HepG2 (cell line): ENCODE results near the gene OPTN. TPM values are rescaled to one million over a fixed set of nuclear protein-coding genes. Genes with fewer than 3 reads are reported as not detected.

Experiments
- ATAC-seq: fragments of 200-7000 bp; cut with Tn5 transposase; 3 replicates; pipeline ENCODE4 v1.9.1; 2020; ENCODE audit warnings: mild to moderate bottlenecking, moderate library complexity
- BruUV-seq: library from RNA; stranded (reverse); fragments of 400-500 nt; replicated peaks from 2 replicates; lab custom pipeline; 2021; lab: Mats Ljungman, UMichigan
- CTCF ChIA-PET: fragments of 300-600 bp; formaldehyde crosslinking; extraction: SDS; loops from one replicate; lab custom pipeline; 2021; ENCODE audit warnings: low total read pairs, inconsistent platforms, low intra/inter-chr PET ratio; lab: Yijun Ruan, JAX
- POLR2A ChIA-PET: fragments of 350-600 bp; sonication (Branson Sonifier 250); formaldehyde crosslinking; loops from one replicate; lab custom pipeline; 2020; ENCODE audit warnings: antibody characterized with exemption, inconsistent platforms; lab: Yijun Ruan, JAX
- DNase-seq: peaks from one replicate; pipeline ENCODE4 v3.0.0-alpha.2; 2015; ENCODE audit warnings: low spot score
- FAIRE-seq: peaks from 3 replicates; lab custom pipeline; 2011; peaks lifted over from hg19 to GRCh38; lab: Jason Lieb, UNC
- H2AFZ ChIP-seq: one replicate; pipeline ENCODE4 v1.6.1; 2011; ENCODE audit warnings: low read length, inconsistent platforms
- H3K27ac ChIP-seq: fragments of 300-600 bp; 3 replicates; pipeline ENCODE4 v1.8.0; 2011; ENCODE audit warnings: mixed run types, mild to moderate bottlenecking, mixed read lengths, low read length, inconsistent platforms; ENCODE audit not compliant: insufficient read depth; ENCODE audit errors: extremely low read length
- H3K27me3 ChIP-seq, 2 experiments: fragments of 200-600 bp in 1 of 2; 2 replicates in 1 of 2; 3 replicates in 1 of 2; pipeline versions ENCODE4 v1.6.0 to v1.8.0; 2011; ENCODE audit warnings: low read length in 2 of 2, mild to moderate bottlenecking in 2 of 2, moderate library complexity in 2 of 2, inconsistent platforms in 1 of 2; ENCODE audit not compliant: insufficient read depth in 2 of 2, control insufficient read depth in 1 of 2
- H3K36me3 ChIP-seq, 2 experiments: fragments of 200-600 bp in 1 of 2; replicated peaks in 1 of 2; 2 replicates in 1 of 2; 3 replicates in 1 of 2; pipeline versions ENCODE4 v1.5.1 to v1.8.0; 2011; ENCODE audit warnings: low read length in 2 of 2, inconsistent platforms in 1 of 2; ENCODE audit not compliant: insufficient read depth in 2 of 2, control insufficient read depth in 1 of 2
- H3K4me1 ChIP-seq: 2 replicates; pipeline ENCODE4 v1.5.1; 2012; ENCODE audit warnings: low read length, inconsistent platforms; ENCODE audit not compliant: insufficient read depth
- H3K4me2 ChIP-seq: 2 replicates; pipeline ENCODE4 v1.6.0; 2011; ENCODE audit warnings: low read depth, low read length, inconsistent platforms
- H3K4me3 ChIP-seq, 3 experiments: fragments of 200-600 bp in 1 of 3; sonication (generic), shearing (Covaris generic) in 1 of 3; replicated peaks in 1 of 3; 2 replicates each; pipeline ENCODE4 v1.5.1; 2011 to 2016; ENCODE audit warnings: low read length in 3 of 3, inconsistent platforms in 2 of 3, low read depth in 2 of 3, mild to moderate bottlenecking in 2 of 3, control low read depth in 1 of 3, mixed read lengths in 1 of 3; ENCODE audit not compliant: insufficient read depth in 1 of 3
- H3K79me2 ChIP-seq: one replicate; pipeline ENCODE4 v1.6.1; 2011; ENCODE audit warnings: low read length, inconsistent platforms; ENCODE audit not compliant: insufficient read depth
- H3K9ac ChIP-seq: 2 replicates; pipeline ENCODE4 v1.6.0; 2011; ENCODE audit warnings: mild to moderate bottlenecking, low read depth, low read length, inconsistent platforms; ENCODE audit not compliant: insufficient read depth
- H3K9me3 ChIP-seq: 2 replicates; pipeline ENCODE4 v1.5.1; 2012; ENCODE audit warnings: mild to moderate bottlenecking, low read length
- H4K20me1 ChIP-seq: 2 replicates; pipeline ENCODE4 v1.6.0; 2011; ENCODE audit warnings: inconsistent platforms, mild to moderate bottlenecking, low read length, moderate library complexity; ENCODE audit not compliant: insufficient read depth
- BCLAF1 ChIP-seq: fragments of 450-650 bp; IDR thresholded peaks from 2 replicates; pipeline ENCODE4 v1.6.1; 2017; ENCODE audit warnings: mild to moderate bottlenecking
- CBX2 ChIP-seq, 2 experiments: fragments of 200-600 bp in 1 of 2; sonication (generic); formaldehyde crosslinking in 1 of 2; IDR thresholded peaks; 2 replicates each; pipeline versions ENCODE4 v1.7.0 to v1.8.1; 2018 to 2022; ENCODE audit warnings: low read depth in 2 of 2, low read length in 1 of 2, mild to moderate bottlenecking in 1 of 2, missing genetic modification reagents in 1 of 2
- ELF4 ChIP-seq: sonication (generic); formaldehyde crosslinking; IDR thresholded peaks from 2 replicates; pipeline ENCODE4 v1.5.0; 2020; ENCODE audit warnings: missing genetic modification reagents, mild to moderate bottlenecking, moderate library complexity, borderline replicate concordance
- ERF ChIP-seq: IDR thresholded peaks from 2 replicates; pipeline ENCODE4 v1.6.1; 2018; ENCODE audit warnings: missing biosample characterization, missing genetic modification reagents
- NR2F6 ChIP-seq, 2 experiments: IDR thresholded peaks; 2 replicates each; pipeline ENCODE4 v1.6.1; 2016; ENCODE audit warnings: antibody characterized with exemption in 1 of 2, mild to moderate bottlenecking in 1 of 2
- TEAD2 ChIP-seq: sonication (generic); formaldehyde crosslinking; IDR thresholded peaks from 2 replicates; pipeline ENCODE4 v1.9.0; 2021; ENCODE audit warnings: missing genetic modification reagents
- THAP8 ChIP-seq: sonication (generic); formaldehyde crosslinking; IDR thresholded peaks from 2 replicates; pipeline ENCODE4 v1.5.1; 2020; ENCODE audit warnings: missing genetic modification reagents, mild to moderate bottlenecking, borderline replicate concordance
- ZNF18 ChIP-seq: sonication (generic); formaldehyde crosslinking; IDR thresholded peaks from 2 replicates; pipeline ENCODE4 v1.8.0; 2022; ENCODE audit warnings: mild to moderate bottlenecking, missing genetic modification reagents; ENCODE audit not compliant: insufficient replicate concordance
- ZNF280B ChIP-seq: sonication (generic); formaldehyde crosslinking; IDR thresholded peaks from 2 replicates; pipeline ENCODE4 v1.5.0; 2020; ENCODE audit warnings: missing genetic modification reagents, mild to moderate bottlenecking, borderline replicate concordance
- ZNF3 ChIP-seq: IDR thresholded peaks from 2 replicates; pipeline ENCODE4 v1.7.0; 2017; ENCODE audit warnings: inconsistent platforms
- ZNF563 ChIP-seq: sonication (generic); formaldehyde crosslinking; IDR thresholded peaks from 2 replicates; pipeline ENCODE4 v1.8.0; 2022; ENCODE audit warnings: mild to moderate bottlenecking, moderate library complexity, missing genetic modification reagents
- ZSCAN20 ChIP-seq: sonication (generic); formaldehyde crosslinking; IDR thresholded peaks from 2 replicates; pipeline ENCODE4 v1.4.0; 2020; ENCODE audit warnings: missing genetic modification reagents, mild to moderate bottlenecking, borderline replicate concordance
- ZSCAN30 ChIP-seq: sonication (generic); formaldehyde crosslinking; IDR thresholded peaks from 2 replicates; pipeline ENCODE4 v1.5.0; 2020; ENCODE audit warnings: mild to moderate bottlenecking, missing genetic modification reagents
- WGBS: methylation state at CpG from one replicate; pipeline ENCODE4 v1.1.6; 2017; ENCODE audit warnings: low lambda C conversion rate; 5-methylcytosine and 5-hydroxymethylcytosine counted together
- in situ Hi-C: cut with HindIII; loops from 2 replicates; pipeline ENCODE4 v1.10.0; 2017; ENCODE audit warnings: low pct_unique_long_range_greater_than_20kb; ENCODE audit not compliant: extremely low pct_ligation_motif_present
- intact Hi-C: fragments of 100-400 bp; cut with micrococcal nuclease; formaldehyde crosslinking; loops from one replicate; pipeline ENCODE4 v1.10.0; 2022; ENCODE audit not compliant: unreplicated experiment
- polyA plus RNA-seq, 8 experiments: library from polyadenylated mRNA; depleted of rRNA in 3 of 8; stranded (reverse) in 7 of 8; unstranded in 1 of 8; fragments of >200 nt; fragmentation: Illumina TruSeq in 4 of 8; extraction: Trizol in 4 of 8; gene quantifications; 2 replicates each; pipeline versions ENCODE4 v1.2.1 to v1.2.3, GENCODE V29; 2011 to 2016; ENCODE audit warnings: low read depth in 4 of 8, missing spikeins in 1 of 8, mixed read lengths in 1 of 8; ENCODE audit not compliant: insufficient read depth in 1 of 8
- total RNA-seq, 5 experiments: library from RNA; depleted of rRNA; stranded (reverse); fragments of >200 nt; fragmentation: Illumina TruSeq; extraction: Trizol; gene quantifications; 2 replicates each; pipeline ENCODE4 v1.2.3, GENCODE V29; 2016; ENCODE audit warnings: low read depth in 1 of 5

OPTN gene
- total and polyA plus RNA-seq, 2 of the 13 experiments (the other 11 are each of a cell fraction or from before 2014, with no cell fraction given): 13.4 to 46.6 TPM

GRCh38 chr10:13053794-13054462 is 46.0 kb upstream of the OPTN start:
- FAIRE-seq: no peak
- Histone ChIP-seq H3K36me3 (no peaks in the 10 kb centered on the region), H3K9ac (no peak overlapping the region), H3K9me3 (no peaks in the 10 kb centered on the region), H3K4me3 (no peak overlapping the region), H3K4me2 (no peak overlapping the region), H3K27ac (no peak overlapping the region), H3K4me1 (no peaks in the 10 kb centered on the region), H3K79me2 (no peaks in the 10 kb centered on the region), H4K20me1 (no peaks in the 10 kb centered on the region), H3K27me3 (peaks cover 0 to 8% of the 10 kb centered on the region in 2 experiments; a peak in 1 of 5 replicates), H2AFZ (no peak overlapping the region)
- DNase-seq: no peak
- WGBS: 2% methylated on average over 7 of the region's 7 CpGs
- no peak for ATAC-seq
- intact Hi-C loops: no loop called here
- no TSS peak for BruUV-seq
- POLR2A ChIA-PET: no interaction called here
- no peak for TF ChIP-seq CBX2 (IDR thresholded peaks at IDR 0.05; ENCODE audit: low read depth, low read length)
- no peak for TF ChIP-seq CBX2 (CRISPR knock-in tag; IDR thresholded peaks at IDR 0.05; ENCODE audit: low read depth)
- TF ChIP-seq ELF4 (CRISPR knock-in tag): no peak
- TF ChIP-seq NR2F6 (IDR thresholded peaks at IDR 0.05): no peak
- no peak for TF ChIP-seq NR2F6 (CRISPR knock-in tag; IDR thresholded peaks at IDR 0.05)
- TF ChIP-seq ZSCAN20 (CRISPR knock-in tag): no peak
- TF ChIP-seq ZNF280B: no peak
- TF ChIP-seq BCLAF1: no peak
- TF ChIP-seq ERF (CRISPR knock-in tag): no peak
- no peak for TF ChIP-seq ZNF3 (CRISPR knock-in tag)
- TF ChIP-seq ZNF563 (CRISPR knock-in tag): no peak
- no peak for TF ChIP-seq ZSCAN30 (CRISPR knock-in tag)
- TF ChIP-seq ZNF18 (CRISPR knock-in tag): no peak
- TF ChIP-seq THAP8 (CRISPR knock-in tag): no peak
- no peak for TF ChIP-seq TEAD2
- CTCF ChIA-PET: no interaction called here
- in situ Hi-C loops: no loop called here
